Measurements from ENCODE around the gene SLAMF9. TPM values are rescaled to one million over a fixed set of nuclear protein-coding genes. Genes with fewer than 3 reads are reported as not detected.

Gene SLAMF9
- total RNA-seq, 4 donors from 2014 or later = 0.66 to 16.5 (median 3.6) TPM; not detected in 1

GRCh38 chr1:159938211-159938852 is 15.7 kb downstream of the SLAMF9 start:
- TF ChIP-seq CTCF (IDR thresholded peaks at IDR 0.05; ENCODE audit: low read depth) = no peak

- no peak for TF ChIP-seq CTCF (IDR thresholded peaks at IDR 0.05; ENCODE audit: low read depth)
Measured at GRCh38 chr1:159937054-159937750, 16.8 kb downstream of the SLAMF9 start.

- no peak for TF ChIP-seq CTCF (IDR thresholded peaks at IDR 0.05; ENCODE audit: low read depth)
Measured at GRCh38 chr1:159936273-159936904, 17.6 kb downstream of the SLAMF9 start.

GRCh38 chr1:159935719-159936272 is 18.2 kb downstream of the SLAMF9 start:
- no peak for TF ChIP-seq CTCF (IDR thresholded peaks at IDR 0.05; ENCODE audit: low read depth)

- TF ChIP-seq CTCF (IDR thresholded peaks at IDR 0.05; ENCODE audit: low read depth) = no peak
Measured at GRCh38 chr1:159935305-159935704, 18.7 kb downstream of the SLAMF9 start.

GRCh38 chr1:159934136-159935039 is 19.6 kb downstream of the SLAMF9 start:
- TF ChIP-seq CTCF (IDR thresholded peaks at IDR 0.05; ENCODE audit: low read depth) = no peak
